ENCODE results near the gene CENPF. TPM values are rescaled to one million over a fixed set of nuclear protein-coding genes. Genes with fewer than 3 reads are reported as not detected.

CENPF gene
- total RNA-seq, 2 experiments from 2014 or later, result 173 to 203 TPM

DNA sequence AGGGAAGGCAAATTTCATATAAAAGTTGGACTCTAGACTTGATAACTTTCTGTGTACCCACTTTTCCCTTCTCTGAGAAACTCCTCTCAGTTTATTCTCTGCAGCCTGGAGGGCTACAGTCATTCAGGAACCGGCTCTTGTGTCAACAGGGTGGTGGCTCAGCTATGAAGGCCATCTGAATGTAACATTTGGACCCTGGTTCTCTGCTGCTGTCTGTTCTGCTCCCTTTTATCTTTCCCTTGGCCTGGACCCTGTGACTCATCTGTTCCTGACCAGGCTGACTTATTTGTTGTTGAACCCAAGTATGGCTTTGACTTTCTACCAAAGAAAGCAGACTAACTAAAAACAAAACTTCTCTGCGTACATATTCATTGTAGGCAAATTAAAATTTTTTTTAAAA is 75.4 kb downstream of the CENPF start:
- Mint-ChIP-seq H3K36me3 (ENCODE audit: low read depth) (peaks cover 3% of the 10 kb centered on the region), H3K27me3 (no peaks in the 10 kb centered on the region), H3K9me3 (peaks cover 2% of the 10 kb centered on the region), H3K4me3 (no peak overlapping the region), H3K27ac (no peak overlapping the region), H3K4me1 (peaks cover 2% of the 10 kb centered on the region)
- DNase-seq, result no peak
- ChIA-PET CTCF (interaction anchor here (0.6 to 1.5 kb wide), 2 partner anchors 18 to 707 kb away, joined by 3 read pairs; no protein-coding TSS in a partner anchor), POLR2A (no interaction called here)

DNA sequence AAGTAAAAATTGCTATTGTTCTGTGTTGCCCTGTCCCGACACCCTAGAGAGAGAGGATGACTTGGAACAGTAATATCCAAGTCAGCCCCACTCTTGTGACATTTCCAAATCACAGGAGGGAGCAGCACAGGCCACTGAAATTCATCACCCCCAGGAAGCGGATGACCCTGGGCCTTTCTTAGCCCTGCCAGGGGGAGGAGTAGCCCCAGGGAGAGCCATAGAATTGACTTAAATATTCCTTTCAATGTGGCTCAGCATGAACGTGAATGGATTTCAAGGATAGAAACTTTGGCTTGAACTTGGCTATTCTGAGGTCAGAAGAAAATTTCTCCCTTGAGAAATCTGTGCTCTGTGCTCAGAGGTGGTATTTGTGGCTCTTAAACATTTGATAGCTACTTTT is 80.6 kb downstream of the CENPF start:
- CTCF ChIA-PET, result no interaction called here
- no peaks in the 10 kb centered on the region for H3K9me3 Mint-ChIP-seq

DNA sequence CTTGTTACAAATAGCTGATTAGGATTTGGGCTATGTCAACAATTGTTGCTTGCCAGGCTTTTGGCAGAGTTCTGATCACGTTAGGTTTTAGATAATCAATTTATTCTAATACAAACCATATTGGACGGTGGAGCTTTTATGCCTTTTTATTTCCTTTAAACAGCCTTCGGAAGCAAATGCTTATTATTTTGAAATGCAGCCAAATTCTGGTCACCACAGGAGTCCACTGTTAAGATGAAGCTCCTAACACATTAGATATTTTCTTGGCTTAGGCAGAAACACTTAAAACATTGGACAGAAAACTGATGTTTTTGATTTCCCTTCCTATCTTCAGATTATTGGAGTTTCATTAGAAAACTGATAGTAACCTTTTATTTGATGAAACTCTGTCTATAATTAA is 82.9 kb downstream of the CENPF start:
- Mint-ChIP-seq H3K27ac (no peak overlapping the region), H3K4me1 (no peaks in the 10 kb centered on the region), H3K27me3 (no peaks in the 10 kb centered on the region), H3K36me3 (ENCODE audit: low read depth) (no peaks in the 10 kb centered on the region), H3K4me3 (no peak overlapping the region), H3K9me3 (no peaks in the 10 kb centered on the region)
- no peak for DNase-seq
- ChIA-PET POLR2A (no interaction called here), CTCF (no interaction called here)

More for the DNA sequence above, 80.6 kb downstream of the CENPF start:
- no peaks in the 10 kb centered on the region for H3K36me3 Mint-ChIP-seq (ENCODE audit: low read depth)
- no peak for DNase-seq
- H3K27ac Mint-ChIP-seq, result no peak overlapping the region
- no peaks in the 10 kb centered on the region for H3K4me1 Mint-ChIP-seq
- no peak overlapping the region for H3K4me3 Mint-ChIP-seq
- no peaks in the 10 kb centered on the region for H3K27me3 Mint-ChIP-seq
- POLR2A ChIA-PET, result no interaction called here

DNA sequence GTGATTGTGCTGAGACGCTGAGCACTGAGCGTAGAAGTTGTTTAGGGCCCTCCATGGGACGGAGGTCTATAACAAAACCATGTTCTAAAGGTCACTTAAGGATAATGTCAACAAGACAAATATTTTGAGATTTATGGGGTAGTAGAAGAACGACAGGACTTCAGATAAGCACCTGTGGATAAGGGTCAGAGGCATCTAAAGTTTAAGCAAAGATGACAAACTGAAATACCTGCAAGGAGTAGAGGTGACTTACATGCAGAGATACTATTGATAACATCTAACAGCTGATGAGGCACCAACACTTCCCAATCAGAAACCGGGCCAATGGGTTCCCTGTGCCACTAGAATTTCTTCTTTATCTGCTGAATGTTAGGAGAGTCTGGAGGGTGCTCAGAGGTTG is 83.5 kb downstream of the CENPF start:
- no peaks in the 10 kb centered on the region for H3K27me3 Mint-ChIP-seq
- CTCF ChIA-PET, result no interaction called here
- POLR2A ChIA-PET, result no interaction called here
- H3K27ac Mint-ChIP-seq, result no peak overlapping the region
- no peaks in the 10 kb centered on the region for H3K9me3 Mint-ChIP-seq
- H3K36me3 Mint-ChIP-seq (ENCODE audit: low read depth), result no peaks in the 10 kb centered on the region
- no peak overlapping the region for H3K4me3 Mint-ChIP-seq
- DNase-seq, result no peak
- H3K4me1 Mint-ChIP-seq, result no peaks in the 10 kb centered on the region

DNA sequence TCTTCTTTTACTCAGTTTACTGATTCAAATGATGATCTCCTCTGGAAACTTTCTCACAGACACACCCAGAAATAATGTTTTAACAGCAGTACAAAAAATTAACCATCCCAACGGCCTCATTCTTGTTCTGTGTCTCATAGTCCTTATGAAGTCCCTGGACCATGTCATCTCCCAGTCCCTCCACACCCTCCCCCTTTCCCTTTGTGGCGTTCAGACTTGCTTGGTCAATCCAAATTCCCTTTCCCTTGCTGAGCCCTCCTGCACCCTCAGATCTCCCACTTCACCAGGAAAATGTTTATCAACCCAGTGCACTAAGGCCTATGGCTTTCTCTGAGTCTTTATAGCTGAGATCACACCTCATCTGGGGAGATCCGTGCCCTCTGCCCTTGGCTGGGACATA is 85.9 kb downstream of the CENPF start:
- H3K36me3 Mint-ChIP-seq (ENCODE audit: low read depth), result no peaks in the 10 kb centered on the region
- H3K9me3 Mint-ChIP-seq, result no peaks in the 10 kb centered on the region
- DNase-seq, result no peak
- ChIA-PET CTCF (no interaction called here), POLR2A (no interaction called here)
- H3K27me3 Mint-ChIP-seq, result no peaks in the 10 kb centered on the region
- no peak overlapping the region for H3K4me3 Mint-ChIP-seq
- no peaks in the 10 kb centered on the region for H3K4me1 Mint-ChIP-seq
- no peak overlapping the region for H3K27ac Mint-ChIP-seq

DNA sequence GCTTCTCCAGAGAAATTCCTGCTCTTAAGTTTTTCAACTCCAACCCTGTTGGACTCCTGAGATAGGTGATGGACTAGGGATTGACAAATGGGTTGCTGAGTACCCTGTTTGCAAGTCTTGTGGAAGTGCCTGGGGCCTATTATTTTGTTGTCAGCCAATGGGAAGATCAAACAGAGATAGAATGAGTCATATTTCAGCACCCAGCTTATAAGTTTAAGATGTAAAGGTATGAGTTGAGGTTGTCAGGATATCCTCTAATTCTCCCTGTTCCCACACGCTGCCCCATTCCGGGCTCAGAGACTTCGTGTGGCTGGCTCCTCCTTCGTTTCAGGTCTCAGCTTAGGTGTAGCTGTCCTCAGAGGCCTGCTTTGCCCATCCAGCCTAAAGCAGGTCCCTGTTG is 91.8 kb downstream of the CENPF start:
- Mint-ChIP-seq H3K27me3 (no peaks in the 10 kb centered on the region), H3K36me3 (ENCODE audit: low read depth) (no peaks in the 10 kb centered on the region), H3K4me3 (no peak overlapping the region), H3K9me3 (no peaks in the 10 kb centered on the region), H3K27ac (no peak overlapping the region), H3K4me1 (no peaks in the 10 kb centered on the region)
- ChIA-PET POLR2A (no interaction called here), CTCF (interaction anchor here (1.2 kb wide), 1 partner anchor 10 kb away, joined by 3 read pairs; no protein-coding TSS in a partner anchor)
- no peak for DNase-seq

DNA sequence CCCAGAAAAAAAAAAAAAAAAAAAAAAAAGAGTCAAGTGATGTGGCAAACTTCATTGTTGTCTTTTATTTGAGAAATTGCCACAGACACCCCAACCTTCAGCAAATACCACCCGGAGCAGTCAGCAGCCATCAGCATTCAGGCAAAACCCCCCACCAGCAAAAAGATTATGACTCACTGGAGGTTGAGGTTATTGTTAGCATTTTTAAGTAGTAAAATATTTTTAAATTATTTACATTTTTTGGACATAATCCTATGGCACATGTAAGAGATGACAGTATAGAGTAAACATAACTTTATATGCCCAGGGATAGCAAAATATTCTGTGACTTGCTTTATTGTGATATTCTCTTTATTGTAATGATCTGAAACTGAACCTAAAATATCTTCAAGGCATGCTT is 95.6 kb downstream of the CENPF start:
- H3K27ac Mint-ChIP-seq, result no peak overlapping the region
- ChIA-PET POLR2A (no interaction called here), CTCF (no interaction called here)
- no peaks in the 10 kb centered on the region for H3K36me3 Mint-ChIP-seq (ENCODE audit: low read depth)
- no peaks in the 10 kb centered on the region for H3K9me3 Mint-ChIP-seq
- no peak for DNase-seq
- peaks cover 1% of the 10 kb centered on the region for H3K27me3 Mint-ChIP-seq
- H3K4me1 Mint-ChIP-seq, result no peaks in the 10 kb centered on the region
- H3K4me3 Mint-ChIP-seq, result no peak overlapping the region

DNA sequence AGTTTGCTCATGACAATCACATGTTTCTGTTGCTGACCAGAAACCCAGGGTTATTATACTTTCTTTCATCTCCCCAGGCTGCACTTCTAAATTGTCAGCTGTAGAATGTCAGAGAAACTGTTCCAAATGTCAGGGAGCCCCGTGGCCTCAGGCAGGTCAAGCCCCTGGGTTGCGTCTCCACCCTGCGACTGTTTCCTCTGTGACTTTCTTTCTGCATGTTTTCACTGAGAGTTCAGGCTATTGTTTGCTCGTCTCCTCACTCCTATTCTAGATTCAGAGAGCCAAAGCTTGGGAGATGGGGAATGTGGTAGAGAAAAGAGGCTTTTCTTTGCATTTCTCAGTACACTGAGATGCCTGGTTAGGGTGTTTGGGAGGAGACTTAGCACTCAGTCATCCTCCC is 97.4 kb downstream of the CENPF start:
- CTCF ChIA-PET, result no interaction called here
- POLR2A ChIA-PET, result no interaction called here
- H3K27me3 Mint-ChIP-seq, result peaks cover 1% of the 10 kb centered on the region

DNA sequence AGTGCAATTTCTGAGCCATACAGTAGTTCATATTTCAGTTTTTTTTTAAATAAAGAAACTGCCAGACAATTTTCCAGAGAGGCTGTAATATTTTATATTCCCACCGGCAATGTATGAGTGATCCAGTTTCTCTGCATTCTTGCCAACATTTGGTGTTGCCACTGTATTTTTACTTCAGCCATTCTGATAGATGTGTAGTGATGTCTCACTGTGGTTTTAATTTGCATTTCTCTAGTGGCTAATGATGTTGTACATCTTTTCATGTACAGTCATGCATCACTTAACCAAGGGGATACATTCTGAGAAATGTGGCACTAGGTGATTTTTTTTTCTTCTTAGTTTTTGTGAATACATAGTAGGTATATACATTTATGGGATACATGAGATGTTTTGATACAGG is 99.6 kb downstream of the CENPF start:
- no peaks in the 10 kb centered on the region for H3K4me1 Mint-ChIP-seq
- DNase-seq, result no peak
- no peaks in the 10 kb centered on the region for H3K36me3 Mint-ChIP-seq (ENCODE audit: low read depth)
- POLR2A ChIA-PET, result no interaction called here
- no peak overlapping the region for H3K4me3 Mint-ChIP-seq
- no peak overlapping the region for H3K27ac Mint-ChIP-seq
- peaks cover 1% of the 10 kb centered on the region for H3K27me3 Mint-ChIP-seq
- CTCF ChIA-PET, result no interaction called here
- peaks cover 8% of the 10 kb centered on the region for H3K9me3 Mint-ChIP-seq

More for the DNA sequence above, 97.4 kb downstream of the CENPF start:
- Mint-ChIP-seq H3K4me3 (no peak overlapping the region), H3K9me3 (peaks cover 5% of the 10 kb centered on the region), H3K27ac (no peak overlapping the region), H3K36me3 (ENCODE audit: low read depth) (no peaks in the 10 kb centered on the region), H3K4me1 (no peaks in the 10 kb centered on the region)
- DNase-seq, result no peak

DNA sequence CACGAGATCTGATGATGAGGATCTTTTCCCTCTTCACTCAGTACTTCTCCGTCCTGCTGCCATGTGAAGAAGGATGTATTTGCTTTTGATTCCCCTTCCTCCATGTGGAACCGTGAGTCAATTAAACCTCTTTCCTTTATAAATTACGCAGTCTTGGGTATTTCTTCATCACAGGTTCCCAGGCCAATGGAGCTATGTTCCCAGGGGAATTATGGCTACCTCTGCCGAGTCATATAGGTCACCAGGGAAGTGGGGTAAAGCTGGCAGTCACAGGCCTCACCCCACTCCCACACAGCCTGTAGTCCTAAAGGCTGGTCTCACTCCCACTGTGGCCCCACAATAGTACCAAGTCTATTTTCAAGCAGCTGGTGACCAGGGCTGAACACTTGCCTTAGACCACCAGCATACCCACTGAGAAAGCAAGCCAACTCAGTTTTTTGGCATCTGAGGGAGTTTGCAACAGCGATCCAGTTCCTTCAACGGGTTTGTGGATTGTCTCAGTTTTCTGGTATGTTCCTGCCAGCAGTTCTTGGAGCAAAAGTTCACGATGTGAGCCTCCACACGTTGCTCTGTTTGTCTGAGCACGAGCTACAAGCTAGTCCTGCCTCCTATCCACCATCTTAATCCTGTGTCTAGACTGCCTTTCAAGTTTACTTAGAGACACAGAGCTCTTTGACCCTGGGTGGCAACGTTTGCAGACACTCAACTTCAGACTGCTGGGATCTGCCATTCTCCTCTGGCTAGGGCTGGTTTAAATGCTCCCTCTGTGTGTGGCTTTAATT is 104.5 kb downstream of the CENPF start:
- H3K36me3 Mint-ChIP-seq (ENCODE audit: low read depth), result no peaks in the 10 kb centered on the region
- H3K4me3 Mint-ChIP-seq, result no peak overlapping the region
- H3K9me3 Mint-ChIP-seq, result peaks cover 8% of the 10 kb centered on the region
- POLR2A ChIA-PET, result no interaction called here
- H3K4me1 Mint-ChIP-seq, result no peaks in the 10 kb centered on the region
- no peaks in the 10 kb centered on the region for H3K27me3 Mint-ChIP-seq
- no peak for DNase-seq
- CTCF ChIA-PET, result no interaction called here
- no peak overlapping the region for H3K27ac Mint-ChIP-seq

DNA sequence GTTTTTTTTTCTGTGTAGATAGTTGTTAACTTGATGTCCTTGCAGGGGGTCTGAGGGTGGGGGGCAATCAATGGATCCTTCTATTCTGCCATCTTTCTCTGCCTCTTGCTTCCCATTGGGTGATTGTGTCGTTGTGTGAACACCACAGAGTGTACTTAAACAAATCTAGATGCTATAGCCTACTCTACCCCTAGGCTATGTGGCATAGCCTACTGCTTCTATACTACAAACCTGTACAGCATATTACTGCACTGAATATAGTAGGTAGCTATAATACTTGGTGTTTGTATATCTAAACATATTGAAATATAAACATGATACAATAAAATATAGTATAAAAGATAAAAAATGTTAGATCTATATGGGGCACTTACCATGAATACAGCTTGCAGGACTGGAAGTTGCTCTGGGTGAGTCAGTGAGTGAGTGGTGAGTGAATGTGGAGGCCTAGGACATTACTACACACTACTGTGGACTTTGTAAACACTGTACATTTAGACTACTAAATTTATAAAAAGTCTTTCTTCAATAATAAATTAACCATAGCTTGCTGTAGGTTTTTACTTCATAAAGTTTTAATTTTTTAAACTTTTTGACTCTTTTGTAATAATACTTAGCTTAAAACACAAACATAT is 105.4 kb downstream of the CENPF start:
- H3K4me1 Mint-ChIP-seq, result no peaks in the 10 kb centered on the region
- DNase-seq, result no peak
- H3K9me3 Mint-ChIP-seq, result peaks cover 8% of the 10 kb centered on the region
- no peak overlapping the region for H3K27ac Mint-ChIP-seq
- H3K27me3 Mint-ChIP-seq, result no peaks in the 10 kb centered on the region
- no peaks in the 10 kb centered on the region for H3K36me3 Mint-ChIP-seq (ENCODE audit: low read depth)
- ChIA-PET CTCF (interaction anchor here (0.6 kb wide), 1 partner anchor 40 kb away, joined by 4 read pairs; no protein-coding TSS in a partner anchor), POLR2A (no interaction called here)
- H3K4me3 Mint-ChIP-seq, result no peak overlapping the region

DNA sequence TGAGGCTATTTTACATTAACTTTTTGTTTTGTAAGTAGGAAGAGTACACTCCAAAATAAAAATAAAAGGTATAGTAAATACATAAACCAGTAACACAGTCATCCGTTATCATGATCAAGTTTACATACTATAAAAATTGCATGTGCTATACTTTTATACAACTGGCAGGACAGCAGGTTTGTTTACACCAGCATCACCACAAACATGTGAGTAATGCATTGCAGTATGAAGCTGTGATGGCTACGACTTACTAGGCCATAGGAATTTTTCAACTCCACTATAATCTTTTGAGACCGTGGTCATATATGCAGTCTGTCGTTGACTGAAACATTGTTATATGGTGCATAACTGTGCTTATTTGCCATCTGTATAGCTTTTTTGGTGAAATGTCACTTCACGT is 106.2 kb downstream of the CENPF start:
- CTCF ChIA-PET, result interaction anchor here (0.6 kb wide), 2 partner anchors 39 to 810 kb away, joined by 3 to 4 read pairs; no protein-coding TSS in a partner anchor
- peaks cover 8% of the 10 kb centered on the region for H3K9me3 Mint-ChIP-seq
- H3K27me3 Mint-ChIP-seq, result no peaks in the 10 kb centered on the region
- no peaks in the 10 kb centered on the region for H3K36me3 Mint-ChIP-seq (ENCODE audit: low read depth)
- POLR2A ChIA-PET, result no interaction called here
- H3K27ac Mint-ChIP-seq, result no peak overlapping the region
- no peak for DNase-seq
- no peak overlapping the region for H3K4me3 Mint-ChIP-seq
- H3K4me1 Mint-ChIP-seq, result no peaks in the 10 kb centered on the region

DNA sequence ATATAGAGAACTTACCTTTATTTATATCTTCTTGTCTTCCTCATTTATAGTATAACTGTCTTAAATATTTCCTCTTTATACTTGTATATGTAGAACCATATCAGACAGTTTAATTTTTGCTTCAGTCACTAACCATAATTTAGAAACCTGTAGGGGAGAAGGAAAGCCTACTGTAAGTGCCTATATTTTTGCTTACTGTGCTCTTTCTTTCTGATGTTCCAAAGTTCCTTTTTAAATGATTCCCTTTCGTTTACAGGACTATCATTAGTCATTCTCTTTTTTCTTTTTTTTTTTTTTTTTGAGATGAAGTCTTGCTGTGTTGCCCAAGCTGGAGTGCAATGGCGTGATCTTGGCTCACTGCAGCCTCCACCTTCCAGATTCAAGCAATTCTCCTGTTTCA is 109.7 kb downstream of the CENPF start:
- Mint-ChIP-seq H3K9me3 (no peaks in the 10 kb centered on the region), H3K4me1 (no peaks in the 10 kb centered on the region), H3K27ac (no peak overlapping the region), H3K36me3 (ENCODE audit: low read depth) (no peaks in the 10 kb centered on the region), H3K27me3 (no peaks in the 10 kb centered on the region), H3K4me3 (no peak overlapping the region)
- no peak for DNase-seq
- CTCF ChIA-PET, result no interaction called here
- POLR2A ChIA-PET, result no interaction called here

Measured in activated CD4-positive, alpha-beta T cell treated with anti-CD3 and anti-CD28 coated beads, Interleukin-2, amount 10 ng/mL, durations not matched to agents 7 days and 5 days (primary cell).